ENCODE results near the gene DRICH1.

The DRICH1 gene

GRCh38 chr22:23571486-23571885 lies 60.6 kb downstream of the DRICH1 start:
- no peak for DNase-seq
- peaks cover 7% of the 10 kb centered on the region for H3K27me3 ChIP-seq (replicated peaks)
- H3K4me3 ChIP-seq (ENCODE audit: low read depth, low read length): no peak overlapping the region
- TF ChIP-seq CTCF (IDR thresholded peaks at IDR 0.05; ENCODE audit: low read depth, low read length, missing control alignments): no peak
- no peaks in the 10 kb centered on the region for H3K36me3 ChIP-seq (replicated peaks)
- no peak overlapping the region for H3K27ac ChIP-seq
- in situ Hi-C loops (cut with HindIII; ENCODE audit: low pct_ligation_motif_present, low sequenced_read_pairs): no loop called here

GRCh38 chr22:23570681-23571080 lies 61.4 kb downstream of the DRICH1 start:
- Histone ChIP-seq H3K27ac (no peak overlapping the region), H3K36me3 (replicated peaks) (no peaks in the 10 kb centered on the region), H3K4me3 (ENCODE audit: low read depth, low read length) (no peak overlapping the region), H3K27me3 (replicated peaks) (peaks cover 12% of the 10 kb centered on the region)
- in situ Hi-C loops (cut with HindIII; ENCODE audit: low pct_ligation_motif_present, low sequenced_read_pairs): no loop called here
- no peak for TF ChIP-seq CTCF (IDR thresholded peaks at IDR 0.05; ENCODE audit: low read depth, low read length, missing control alignments)
- no peak for DNase-seq

- no peak for TF ChIP-seq CTCF (IDR thresholded peaks at IDR 0.05; ENCODE audit: low read depth, low read length, missing control alignments)
- DNase-seq: no peak
- in situ Hi-C loops (cut with HindIII; ENCODE audit: low pct_ligation_motif_present, low sequenced_read_pairs): no loop called here
- H3K27me3 ChIP-seq (replicated peaks): peaks cover 17% of the 10 kb centered on the region
- no peaks in the 10 kb centered on the region for H3K36me3 ChIP-seq (replicated peaks)
- H3K4me3 ChIP-seq (ENCODE audit: low read depth, low read length): no peak overlapping the region
- no peak overlapping the region for H3K27ac ChIP-seq
These were observed 62.4 kb downstream of the DRICH1 start for GRCh38 chr22:23569716-23570115.

- TF ChIP-seq CTCF (IDR thresholded peaks at IDR 0.05; ENCODE audit: low read depth, low read length, missing control alignments): no peak
- in situ Hi-C loops (cut with HindIII; ENCODE audit: low pct_ligation_motif_present, low sequenced_read_pairs): no loop called here
- Histone ChIP-seq H3K27ac (no peak overlapping the region), H3K4me3 (ENCODE audit: low read depth, low read length) (no peak overlapping the region), H3K36me3 (replicated peaks) (no peaks in the 10 kb centered on the region), H3K27me3 (replicated peaks) (peaks cover 17% of the 10 kb centered on the region)
- no peak for DNase-seq
These were observed 62.8 kb downstream of the DRICH1 start for GRCh38 chr22:23569291-23569690.

- no peaks in the 10 kb centered on the region for H3K36me3 ChIP-seq (replicated peaks)
- H3K27ac ChIP-seq: no peak overlapping the region
- H3K27me3 ChIP-seq (replicated peaks): peaks cover 17% of the 10 kb centered on the region
- in situ Hi-C loops (cut with HindIII; ENCODE audit: low pct_ligation_motif_present, low sequenced_read_pairs): no loop called here
- no peak for DNase-seq
- TF ChIP-seq CTCF (IDR thresholded peaks at IDR 0.05; ENCODE audit: low read depth, low read length, missing control alignments): no peak
- H3K4me3 ChIP-seq (ENCODE audit: low read depth, low read length): no peak overlapping the region
These were observed 65.2 kb downstream of the DRICH1 start for GRCh38 chr22:23566705-23567475.

All from brain microvascular endothelial cell (primary cell).